Effector memory CD4-positive, alpha-beta T cell (primary cell): ENCODE measurements around the gene RAB35.
"Not testable (repeated sequence)": the region's sequence is repeated elsewhere in the genome, so short reads cannot be mapped to it uniquely, and the experiment has no call there.

ENCODE experiments used
- DNase-seq, 3 donors: peaks; one replicate each; pipeline ENCODE4 v3.0.0-alpha.2; 2020
- H3K27ac ChIP-seq: 2 replicates; pipeline ENCODE4 v1.7.0; 2013; ENCODE audit warnings: mild to moderate bottlenecking, low read length, moderate library complexity; ENCODE audit not compliant: insufficient read depth, poor library complexity, severe bottlenecking
- H3K27me3 ChIP-seq: replicated peaks from 2 replicates; pipeline ENCODE4 v1.7.0; 2013; ENCODE audit warnings: mild to moderate bottlenecking, low read length; ENCODE audit not compliant: insufficient read depth, control insufficient read depth, poor library complexity, severe bottlenecking
- H3K36me3 ChIP-seq: 2 replicates; pipeline ENCODE4 v1.7.0; 2013; ENCODE audit warnings: mild to moderate bottlenecking, low read length, moderate library complexity; ENCODE audit not compliant: control insufficient read depth, insufficient read depth
- H3K4me1 ChIP-seq: 2 replicates; pipeline ENCODE4 v1.7.0; 2013; ENCODE audit warnings: low read length, mild to moderate bottlenecking; ENCODE audit not compliant: control insufficient read depth, insufficient read depth, poor library complexity, severe bottlenecking
- H3K4me3 ChIP-seq: 2 replicates; pipeline ENCODE4 v1.7.0; 2013; ENCODE audit warnings: low read length, low read depth, mild to moderate bottlenecking; ENCODE audit not compliant: insufficient read depth, poor library complexity, severe bottlenecking
- H3K9me3 ChIP-seq: 2 replicates; pipeline ENCODE4 v1.7.0; 2013; ENCODE audit warnings: mild to moderate bottlenecking, low read length, moderate library complexity; ENCODE audit not compliant: control insufficient read depth

RAB35 gene

DNA sequence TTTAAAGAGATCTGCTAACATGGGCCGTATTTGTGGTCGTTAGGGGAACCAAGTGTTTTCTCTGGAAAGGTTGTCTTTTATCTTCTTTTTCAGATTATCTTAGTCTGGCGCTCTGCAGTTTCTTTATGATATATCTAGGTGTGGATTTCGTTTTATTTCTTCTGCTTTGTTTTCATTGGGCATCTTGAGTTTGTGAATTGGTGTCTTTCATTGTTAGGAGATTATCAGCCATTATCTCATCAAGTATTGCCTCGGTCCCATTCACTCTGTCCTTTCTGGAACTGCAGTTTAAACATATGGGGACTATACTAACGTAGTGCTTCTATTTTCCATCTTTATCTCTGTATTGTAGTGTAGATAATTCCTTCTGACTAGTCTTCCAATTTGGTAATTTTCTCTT lies 67.1 kb downstream of the RAB35 start:
- Histone ChIP-seq H3K4me1 (peaks cover 4% of the 10 kb centered on the region), H3K27me3 (no peaks in the 10 kb centered on the region), H3K27ac (no peak overlapping the region), H3K36me3 (no peaks in the 10 kb centered on the region), H3K9me3 (no peaks in the 10 kb centered on the region), H3K4me3 (no peak overlapping the region)
- no peak for DNase-seq

DNA sequence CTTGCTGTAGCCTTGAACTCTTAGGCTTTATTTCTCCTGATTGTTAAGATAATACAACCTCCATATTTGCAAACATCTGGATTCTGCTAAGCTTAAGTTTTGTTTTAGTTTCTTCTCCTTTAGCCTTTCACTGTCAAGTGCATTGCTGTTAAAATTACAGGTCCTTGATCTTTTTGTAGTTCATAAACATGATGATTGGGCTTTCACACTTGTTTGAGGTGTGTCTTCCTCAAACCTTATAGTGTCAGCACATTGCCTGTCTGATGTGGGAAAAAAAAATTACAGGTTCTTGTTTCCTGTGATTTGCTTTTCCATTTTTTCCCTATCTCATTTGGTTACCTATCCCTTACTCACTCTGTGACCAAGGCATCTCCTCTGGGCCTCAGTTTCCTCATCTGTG lies 68.3 kb downstream of the RAB35 start:
- Histone ChIP-seq H3K27me3 (no peaks in the 10 kb centered on the region), H3K36me3 (no peaks in the 10 kb centered on the region), H3K27ac (no peak overlapping the region), H3K4me3 (no peak overlapping the region), H3K4me1 (peaks cover 4% of the 10 kb centered on the region), H3K9me3 (no peaks in the 10 kb centered on the region)
- DNase-seq, result no peak

DNA sequence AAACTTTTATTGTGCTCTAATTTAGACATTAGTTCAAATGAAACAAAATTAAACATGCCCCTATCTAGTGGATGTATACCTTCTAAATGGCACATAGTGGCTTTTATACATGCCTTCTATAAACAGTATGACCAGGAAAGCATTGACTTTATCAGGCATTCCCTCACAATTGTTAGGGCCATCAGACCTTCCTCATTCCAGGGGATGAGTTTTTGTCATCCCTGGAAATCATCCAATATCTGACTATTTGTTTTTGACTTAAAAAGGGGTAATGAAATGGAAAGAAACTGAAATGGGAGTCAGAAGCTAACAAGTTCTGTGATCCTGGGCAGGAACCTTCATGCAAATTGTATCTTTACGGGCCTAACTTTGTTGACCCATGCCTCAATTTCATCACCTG lies 69.5 kb downstream of the RAB35 start:
- Histone ChIP-seq H3K36me3 (no peaks in the 10 kb centered on the region), H3K27ac (no peak overlapping the region)
- DNase-seq, result no peak

GRCh38 chr12:120045367-120045766 lies 71.2 kb downstream of the RAB35 start:
- H3K36me3 ChIP-seq, H3K4me3 ChIP-seq, H3K27ac ChIP-seq, DNase-seq, H3K4me1 ChIP-seq, H3K27me3 ChIP-seq, H3K9me3 ChIP-seq: not testable (repeated sequence)

More for the DNA sequence above, 69.5 kb downstream of the RAB35 start:
- H3K4me1 ChIP-seq, result peaks cover 4% of the 10 kb centered on the region
- H3K4me3 ChIP-seq, result no peak overlapping the region
- H3K9me3 ChIP-seq, result no peaks in the 10 kb centered on the region
- no peaks in the 10 kb centered on the region for H3K27me3 ChIP-seq
